Epithelial cell of prostate (primary cell): ENCODE results near the gene DBR1.

ENCODE experiments used
- DNase-seq: peaks from one replicate; pipeline ENCODE4 v3.0.0-alpha.2; 2011; ENCODE audit warnings: low read depth, low spot score
- H3K27ac ChIP-seq: fragments of 450-650 bp; 2 replicates; pipeline ENCODE4 v1.5.1; 2017; ENCODE audit warnings: mild to moderate bottlenecking

Gene DBR1

DNA sequence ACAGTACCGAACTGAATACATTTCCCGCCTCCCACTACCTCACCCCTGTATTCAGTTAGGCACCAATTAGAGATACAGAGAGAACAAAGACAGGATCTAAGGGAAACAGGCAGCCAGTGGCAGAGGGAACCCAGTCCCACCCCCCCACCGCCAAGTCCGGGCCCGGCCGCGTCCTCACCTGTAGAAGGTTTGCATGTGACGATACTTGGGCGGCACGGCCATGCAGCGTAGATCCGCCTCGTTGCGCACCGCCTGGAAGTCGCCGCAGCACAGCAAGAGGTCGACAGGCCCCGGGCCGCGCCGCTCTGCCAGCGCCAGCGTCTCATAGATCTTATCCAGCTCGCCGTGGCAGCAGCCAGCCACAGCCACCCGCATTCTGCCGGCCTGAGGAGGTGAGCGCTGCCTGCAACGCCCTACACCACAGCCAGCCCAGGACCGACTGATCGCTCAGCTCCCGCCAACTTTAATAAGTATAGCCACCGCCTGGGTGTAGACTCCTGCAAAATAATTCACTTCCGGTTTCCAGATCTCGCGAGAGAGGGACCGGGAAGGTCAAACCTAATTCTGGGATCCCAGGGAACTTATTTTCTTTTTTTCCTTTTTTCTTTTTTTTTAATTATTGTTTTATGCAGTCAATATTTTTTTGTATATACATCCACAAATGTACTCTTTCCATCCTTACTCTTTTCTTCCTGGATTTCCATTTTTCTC lies at the start of gene DBR1:
TSS of gene DBR1 (minus strand) at position 501 of the 711 bp plus-strand sequence. CDS start at position 375, 126 bp downstream.
- peak within 1 kb of the TSS; percentile 68 for H3K27ac ChIP-seq
- DNase-seq, result peak; percentile 34

DNA sequence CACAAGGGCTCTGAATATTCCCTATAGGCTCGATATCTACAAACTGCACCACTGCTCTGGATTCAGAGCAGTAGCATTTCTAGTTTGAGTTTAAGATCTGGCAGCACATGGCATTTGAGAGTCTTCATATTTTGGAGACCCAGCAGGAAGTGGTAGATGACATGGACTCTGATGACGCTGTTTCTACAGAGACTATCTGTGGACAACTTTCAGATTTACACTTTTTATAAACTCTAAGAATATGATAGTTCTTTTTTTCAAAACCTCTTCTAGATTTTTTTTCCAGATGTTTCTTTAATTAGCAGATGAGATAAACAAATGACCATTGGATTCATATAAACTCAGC lies 48.2 kb upstream of the DBR1 start:
- H3K27ac ChIP-seq, result no peak overlapping the region
- DNase-seq, result no peak

DNA sequence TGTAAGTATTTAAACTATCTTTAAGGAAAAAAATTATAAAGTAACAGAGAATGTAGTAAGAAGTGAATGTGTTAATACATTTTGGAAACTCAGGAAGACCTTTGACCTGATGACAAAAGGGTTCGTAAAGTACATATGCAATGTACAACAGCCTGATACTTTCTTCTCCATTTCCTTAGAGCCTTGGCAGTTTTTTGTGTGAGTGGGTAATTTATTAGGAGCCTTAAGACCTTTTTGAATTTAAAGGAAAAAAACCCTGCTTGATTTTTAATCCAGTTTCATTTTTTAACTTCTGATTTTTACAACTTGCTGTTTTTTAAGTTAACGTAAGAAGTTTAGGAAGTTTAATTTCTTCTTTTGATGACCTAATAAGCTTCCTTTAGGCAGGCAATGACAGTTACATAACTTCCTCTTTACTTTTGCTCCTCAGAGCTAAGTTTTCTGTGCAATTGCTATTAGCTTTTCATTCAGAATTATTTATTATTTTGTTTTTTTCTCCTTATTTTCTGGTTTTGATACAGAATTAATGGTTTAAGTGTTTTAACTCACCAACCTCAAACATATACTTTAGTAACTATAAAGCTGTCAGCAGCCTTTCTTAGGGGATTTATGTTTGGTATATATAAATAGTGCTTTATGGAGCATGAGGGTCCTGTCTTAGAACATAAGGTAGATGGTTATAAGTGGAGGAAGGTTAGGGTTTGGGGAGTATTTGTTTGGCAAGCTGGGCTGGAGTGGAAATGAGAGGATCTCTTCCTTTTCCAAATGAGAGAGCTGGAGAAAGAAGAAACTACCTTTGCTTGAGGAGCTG lies 47.6 kb upstream of the DBR1 start:
- no peak for DNase-seq
- no peak overlapping the region for H3K27ac ChIP-seq

GRCh38 chr3:138220788-138221187 lies 46.1 kb upstream of the DBR1 start:
- H3K27ac ChIP-seq, result no peak overlapping the region
- DNase-seq, result no peak

GRCh38 chr3:138220242-138220641 lies 45.5 kb upstream of the DBR1 start:
- H3K27ac ChIP-seq, result no peak overlapping the region
- DNase-seq, result no peak

GRCh38 chr3:138219255-138219654 lies 44.5 kb upstream of the DBR1 start:
- H3K27ac ChIP-seq, result no peak overlapping the region
- no peak for DNase-seq

DNA sequence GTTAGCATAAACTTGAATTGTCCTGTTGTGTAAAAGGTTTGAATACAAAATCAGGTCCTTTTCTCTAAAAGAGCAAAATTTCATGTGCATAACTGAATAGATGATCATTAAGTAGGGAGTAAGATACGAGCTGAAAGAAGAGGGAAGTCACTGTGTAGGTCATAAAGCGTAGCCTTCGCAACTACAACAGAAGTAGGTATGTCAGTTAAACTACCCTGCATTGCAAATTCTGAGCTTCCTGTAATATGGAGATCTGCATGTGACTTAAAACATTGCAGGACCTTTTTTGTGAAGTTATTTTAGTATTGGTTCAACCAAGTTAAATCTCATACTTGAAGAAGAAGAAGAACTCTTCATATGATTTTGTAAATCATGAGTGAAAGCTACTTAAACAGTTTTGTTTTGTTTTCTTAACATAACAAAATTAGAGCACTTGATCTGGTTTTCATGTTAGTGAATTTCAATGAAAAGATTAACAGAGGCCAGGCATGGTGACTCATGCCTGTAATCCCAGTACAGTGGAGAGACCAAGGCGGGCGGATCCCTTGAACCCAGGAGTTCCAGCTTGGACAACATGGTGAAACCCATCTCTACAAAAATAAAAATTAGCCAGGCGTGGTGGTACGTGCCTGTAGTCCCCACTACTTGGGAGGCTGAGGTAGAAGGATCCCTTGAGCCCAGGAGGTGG lies 38.8 kb upstream of the DBR1 start:
- no peak overlapping the region for H3K27ac ChIP-seq

GRCh38 chr3:138210528-138210927 lies 35.8 kb upstream of the DBR1 start:
- no peak for DNase-seq
- no peak overlapping the region for H3K27ac ChIP-seq

More for the DNA sequence above, 38.8 kb upstream of the DBR1 start:
- no peak for DNase-seq

DNA sequence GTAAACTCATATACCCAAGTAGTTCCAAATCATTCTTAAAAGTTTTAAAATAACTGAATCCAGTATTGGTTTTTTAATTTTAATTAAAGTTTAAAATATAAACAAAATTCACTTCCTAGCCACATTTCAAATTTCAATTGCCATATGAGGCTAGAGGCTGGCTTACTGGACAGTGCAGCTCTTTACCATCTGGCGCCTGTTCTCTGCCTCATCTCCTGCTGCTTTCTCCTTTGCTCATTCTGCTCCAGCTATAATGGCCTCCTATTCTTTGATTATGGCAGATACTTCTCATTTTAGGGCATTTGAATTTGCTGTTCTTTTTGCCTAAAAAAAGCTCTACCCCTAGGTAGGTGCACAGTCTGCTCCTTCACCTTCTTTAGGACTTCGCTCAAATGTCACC lies 31.5 kb upstream of the DBR1 start:
- no peak for DNase-seq
- H3K27ac ChIP-seq, result no peak overlapping the region

DNA sequence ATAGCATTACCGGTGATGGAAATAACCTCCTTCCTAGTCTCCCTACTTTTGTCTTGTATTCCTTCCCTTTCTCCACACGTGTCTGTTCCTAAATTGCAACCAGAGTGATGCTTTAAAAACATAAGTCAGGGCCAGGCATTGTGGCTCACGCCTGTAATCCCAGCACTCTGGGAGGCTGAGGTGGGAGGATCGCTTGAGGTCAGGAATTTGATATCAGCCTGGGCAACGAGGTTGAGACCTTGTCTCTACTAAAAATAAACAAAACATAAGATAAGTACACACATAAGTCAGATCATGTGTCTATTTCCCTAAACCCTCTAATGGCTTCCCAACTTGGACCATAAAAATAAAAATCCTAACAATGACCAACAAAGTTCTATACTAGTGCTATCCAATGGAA lies 30.8 kb upstream of the DBR1 start:
- no peak overlapping the region for H3K27ac ChIP-seq
- DNase-seq, result no peak

GRCh38 chr3:138203938-138204337 lies 29.2 kb upstream of the DBR1 start:
- no peak for DNase-seq
- no peak overlapping the region for H3K27ac ChIP-seq

GRCh38 chr3:138202945-138203701 lies 28.4 kb upstream of the DBR1 start:
- no peak for DNase-seq

GRCh38 chr3:138200424-138200823 lies 25.7 kb upstream of the DBR1 start:
- DNase-seq, result no peak
- no peak overlapping the region for H3K27ac ChIP-seq

More at GRCh38 chr3:138202945-138203701, 28.4 kb upstream of the DBR1 start:
- H3K27ac ChIP-seq, result no peak overlapping the region

DNA sequence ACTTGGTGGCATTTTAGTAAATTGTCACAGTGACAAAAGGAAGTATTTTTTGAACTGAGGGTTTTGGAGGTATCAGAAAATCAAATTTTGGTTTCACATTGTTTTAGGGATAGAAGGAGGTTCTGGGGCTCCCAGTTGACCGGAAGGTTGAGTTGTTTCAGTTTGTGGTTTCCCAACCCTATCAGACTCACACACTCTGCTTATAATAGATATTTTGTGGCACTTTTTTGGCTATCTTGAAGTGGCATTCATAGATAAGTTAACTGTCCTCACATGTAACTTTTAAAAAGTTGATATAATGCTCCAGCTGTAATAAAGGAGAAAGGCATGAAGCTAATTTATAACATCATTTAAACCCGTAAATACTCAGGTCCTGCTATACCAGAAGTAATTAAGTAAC lies 25.1 kb upstream of the DBR1 start:
- DNase-seq, result no peak
- H3K27ac ChIP-seq, result no peak overlapping the region

- H3K27ac ChIP-seq, result no peak overlapping the region
- DNase-seq, result no peak
Observed at GRCh38 chr3:138197524-138197923, 22.8 kb upstream of the DBR1 start.

GRCh38 chr3:138197058-138197457 lies 22.3 kb upstream of the DBR1 start:
- DNase-seq, result no peak
- no peak overlapping the region for H3K27ac ChIP-seq

GRCh38 chr3:138196023-138196422 lies 21.3 kb upstream of the DBR1 start:
- peak overlapping the region; percentile 42 for H3K27ac ChIP-seq
- no peak for DNase-seq

DNA sequence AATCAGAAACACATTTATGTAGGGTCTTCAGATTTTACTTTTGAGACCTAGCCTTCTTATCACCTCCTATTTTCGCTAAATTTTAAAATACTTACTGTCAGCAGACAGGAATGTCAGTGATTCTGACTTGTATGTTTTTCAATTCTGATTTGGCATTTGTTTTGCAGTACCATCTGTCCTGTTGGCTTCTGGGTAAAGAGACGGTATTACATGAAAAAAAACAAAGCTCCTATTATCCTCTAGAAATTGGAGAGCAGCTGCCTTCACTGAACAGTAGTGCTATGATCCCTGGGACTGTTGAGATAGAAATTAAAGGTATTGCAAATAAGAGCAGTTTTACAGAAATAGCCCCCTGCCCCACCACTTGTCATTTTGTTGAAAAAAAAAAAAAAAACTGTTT lies 20.8 kb upstream of the DBR1 start:
- no peak for DNase-seq
- peak overlapping the region; percentile 42 for H3K27ac ChIP-seq

DNA sequence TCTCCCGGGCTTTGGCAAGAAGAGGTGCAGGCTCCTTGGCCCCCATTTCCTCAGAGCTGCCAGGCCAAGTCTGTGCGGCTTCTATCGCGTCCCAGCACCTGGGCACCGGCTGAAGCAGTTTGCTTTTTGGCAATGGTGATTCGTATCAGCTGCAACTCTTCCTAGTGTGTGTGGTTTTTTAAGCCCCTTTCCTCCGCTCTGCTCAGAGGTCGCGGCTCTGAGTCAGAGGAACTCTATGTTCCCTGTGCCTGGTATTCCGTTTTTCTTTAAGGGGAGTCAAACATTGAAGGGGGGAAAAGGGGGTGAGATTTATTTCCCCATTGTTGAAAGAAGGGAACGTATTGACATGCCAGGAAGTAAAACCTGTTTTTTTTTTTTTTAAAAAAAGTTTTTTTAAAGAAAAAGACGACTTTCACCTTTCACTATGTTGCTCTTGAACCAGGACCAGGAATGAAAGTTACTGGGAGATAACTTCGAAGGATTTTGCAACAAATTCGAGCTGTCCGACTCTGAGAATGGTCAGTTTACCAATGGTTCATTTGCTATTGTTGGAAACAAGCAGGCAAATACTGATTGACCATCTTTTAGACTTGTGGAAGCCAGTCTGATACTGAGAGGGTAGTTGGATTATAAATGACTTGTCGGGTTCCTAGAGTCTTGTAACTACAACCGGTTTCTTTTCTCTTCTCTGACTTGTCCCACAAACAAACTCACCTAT lies 13.5 kb upstream of the DBR1 start:
- DNase-seq, result no peak
- peak overlapping the region; percentile 82 for H3K27ac ChIP-seq
